Measurements from ENCODE around the gene NKX2-2. TPM values are rescaled to one million over a fixed set of nuclear protein-coding genes. Genes with fewer than 3 reads are reported as not detected.

Gene NKX2-2
- total RNA-seq, 6 donors from 2014 or later = not detected

DNA sequence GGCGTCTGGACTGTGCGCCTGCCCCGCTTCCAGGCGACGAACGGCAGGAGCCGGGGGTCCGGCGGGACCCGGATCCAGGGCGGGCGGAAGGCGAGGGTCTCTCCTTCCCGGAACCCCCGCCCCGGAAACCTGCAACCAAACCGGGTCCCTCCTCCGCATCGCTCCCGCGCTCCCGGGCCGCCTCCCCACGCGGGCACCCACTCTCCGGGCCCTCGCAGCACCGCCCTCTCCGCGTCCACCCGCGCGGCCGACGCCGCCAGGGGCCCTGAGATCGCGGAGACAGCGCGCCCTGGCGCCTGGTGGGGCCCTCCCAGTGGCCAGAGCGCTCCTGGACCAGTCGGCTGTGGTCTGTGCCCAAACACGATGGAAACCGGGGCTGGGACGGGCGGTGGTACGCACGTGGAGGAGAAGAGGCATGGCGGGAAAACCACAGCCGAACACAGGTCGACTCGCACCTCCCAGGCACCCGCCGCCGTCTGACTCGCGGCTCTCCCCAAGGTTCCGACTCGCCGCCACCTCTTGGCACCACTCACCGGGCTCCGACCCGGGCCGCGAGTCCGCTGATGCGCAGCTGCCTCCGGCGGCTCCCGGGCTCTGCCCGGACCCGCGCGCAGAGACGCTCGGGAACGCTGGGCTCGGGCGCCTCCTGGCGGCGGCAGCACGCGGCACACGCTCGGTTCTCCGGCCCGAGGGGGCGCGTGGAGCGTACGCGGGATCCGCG lies 7.9 kb downstream of the NKX2-2 start:
- ATAC-seq (ENCODE audit: low FRiP score in 2 of 2) (peak in 1 of 2 donors; percentile 83), DNase-seq (peak; percentile 36 to 94)
- Histone ChIP-seq H3K27me3 (peaks cover 2 to 69% (median 47%) of the 10 kb centered on the region in 4 donors), H3K4me1 (peaks cover 33 to 45% (median 36%) of the 10 kb centered on the region in 4 donors), H3K4me3 (peak overlapping the region; percentile 17 to 43 (median 30)), H3K36me3 (no peaks in the 10 kb centered on the region), H3K27ac (no peak overlapping the region), H3K9me3 (no peaks in the 10 kb centered on the region)
- TF ChIP-seq, protein P1, sequence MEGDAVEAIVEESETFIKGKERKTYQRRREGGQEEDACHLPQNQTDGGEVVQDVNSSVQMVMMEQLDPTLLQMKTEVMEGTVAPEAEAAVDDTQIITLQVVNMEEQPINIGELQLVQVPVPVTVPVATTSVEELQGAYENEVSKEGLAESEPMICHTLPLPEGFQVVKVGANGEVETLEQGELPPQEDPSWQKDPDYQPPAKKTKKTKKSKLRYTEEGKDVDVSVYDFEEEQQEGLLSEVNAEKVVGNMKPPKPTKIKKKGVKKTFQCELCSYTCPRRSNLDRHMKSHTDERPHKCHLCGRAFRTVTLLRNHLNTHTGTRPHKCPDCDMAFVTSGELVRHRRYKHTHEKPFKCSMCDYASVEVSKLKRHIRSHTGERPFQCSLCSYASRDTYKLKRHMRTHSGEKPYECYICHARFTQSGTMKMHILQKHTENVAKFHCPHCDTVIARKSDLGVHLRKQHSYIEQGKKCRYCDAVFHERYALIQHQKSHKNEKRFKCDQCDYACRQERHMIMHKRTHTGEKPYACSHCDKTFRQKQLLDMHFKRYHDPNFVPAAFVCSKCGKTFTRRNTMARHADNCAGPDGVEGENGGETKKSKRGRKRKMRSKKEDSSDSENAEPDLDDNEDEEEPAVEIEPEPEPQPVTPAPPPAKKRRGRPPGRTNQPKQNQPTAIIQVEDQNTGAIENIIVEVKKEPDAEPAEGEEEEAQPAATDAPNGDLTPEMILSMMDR (IDR thresholded peaks at IDR 0.05) = peak; percentile 67 to 88 (median 84)
- TF ChIP-seq POLR2AphosphoS5 (IDR thresholded peaks at IDR 0.05) = no peak
- WGBS, 2 donors = 3 to 6% methylated on average over 28 to 55 of the region's 95 CpGs

DNA sequence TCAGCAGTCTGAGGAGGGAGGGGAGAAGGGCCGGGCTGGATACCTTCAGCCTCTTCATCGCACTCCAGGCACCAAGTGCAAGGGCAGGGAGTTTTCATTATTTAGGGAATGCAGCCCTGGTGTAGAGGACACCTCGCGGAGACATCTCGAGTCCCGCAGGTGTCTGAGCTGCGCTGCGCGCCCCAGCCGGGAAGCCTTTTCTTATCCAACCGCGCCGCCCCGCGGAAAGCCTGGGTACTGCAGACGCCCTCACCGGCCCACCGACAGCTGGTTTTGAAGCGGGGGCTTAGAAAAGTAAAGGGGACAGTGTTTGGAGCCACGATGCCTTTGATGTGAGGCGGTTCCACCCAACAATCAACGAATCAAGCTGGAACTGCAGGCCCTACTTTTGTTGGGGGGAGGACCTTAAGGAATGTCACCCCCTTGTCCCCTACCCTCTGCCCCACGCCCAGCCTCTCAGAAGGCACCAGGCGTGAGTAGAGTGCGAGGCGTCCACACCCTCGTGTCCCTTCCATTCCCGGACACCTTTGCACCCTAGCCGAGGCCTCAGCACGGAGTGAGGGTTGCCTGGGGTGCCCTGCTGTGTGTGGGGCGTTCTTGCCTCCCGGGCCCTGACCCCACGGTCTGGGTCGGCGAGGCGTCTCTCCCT lies 8.6 kb downstream of the NKX2-2 start:
- H3K27me3 ChIP-seq = peaks cover 2 to 62% (median 43%) of the 10 kb centered on the region in 4 donors

DNA sequence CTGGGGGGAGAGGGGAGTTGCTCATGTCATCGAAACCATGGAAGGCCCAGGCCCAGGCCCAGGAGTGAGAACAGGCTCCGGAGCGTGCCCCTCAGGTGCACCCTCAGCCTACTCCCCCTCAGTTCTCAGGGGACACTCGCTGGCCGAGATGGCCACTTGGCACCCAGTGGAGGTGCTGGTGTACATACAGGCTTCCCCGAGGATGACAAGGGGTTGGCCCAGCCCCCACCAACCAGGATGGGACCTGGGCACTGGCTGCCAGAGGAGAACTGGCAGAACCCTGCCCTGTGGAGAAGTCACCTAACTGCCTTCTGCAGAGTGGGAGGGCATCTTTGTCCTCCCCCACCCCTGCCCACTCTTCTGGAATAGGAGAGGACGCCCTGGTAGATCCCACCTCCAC lies 9.5 kb downstream of the NKX2-2 start:
- no peak for DNase-seq
- ATAC-seq (ENCODE audit: low FRiP score in 2 of 2) = no peak
- no peak overlapping the region for H3K4me3 ChIP-seq
- H3K36me3 ChIP-seq = no peaks in the 10 kb centered on the region
- no peak overlapping the region for H3K27ac ChIP-seq
- whole genome bisulfite sequencing, 2 donors = 74 to 79% methylated on average over 5 to 7 of the region's 7 CpGs
- TF ChIP-seq POLR2A (IDR thresholded peaks at IDR 0.05) (no peak), EP300 (IDR thresholded peaks at IDR 0.05) (no peak), POLR2AphosphoS5 (IDR thresholded peaks at IDR 0.05) (no peak)
- TF ChIP-seq, protein P1 (IDR thresholded peaks at IDR 0.05) = no peak
- H3K4me1 ChIP-seq = peaks cover 18 to 29% (median 20%) of the 10 kb centered on the region in 4 donors
- peaks cover 2 to 52% (median 35%) of the 10 kb centered on the region in 4 donors for H3K27me3 ChIP-seq
- no peaks in the 10 kb centered on the region for H3K9me3 ChIP-seq

More for the DNA sequence above, 8.6 kb downstream of the NKX2-2 start:
- WGBS, 2 donors = 1 to 2% methylated on average over 25 to 27 of the region's 36 CpGs
- TF ChIP-seq POLR2A (IDR thresholded peaks at IDR 0.05) = no peak
- TF ChIP-seq POLR2AphosphoS5 (IDR thresholded peaks at IDR 0.05) = no peak
- TF ChIP-seq EP300 (IDR thresholded peaks at IDR 0.05) = no peak
- TF ChIP-seq, protein P1 (IDR thresholded peaks at IDR 0.05) = peak; percentile 93 to 97 (median 96)
- Histone ChIP-seq H3K36me3 (no peaks in the 10 kb centered on the region), H3K27ac (no peak overlapping the region), H3K9me3 (no peaks in the 10 kb centered on the region), H3K4me1 (peaks cover 27 to 38% (median 29%) of the 10 kb centered on the region in 4 donors), H3K4me3 (peak overlapping the region in 2 of 4 donors; percentile 34 to 43)
- DNase-seq = peak; percentile 72 to 95
- ATAC-seq (ENCODE audit: low FRiP score in 2 of 2) = peak; percentile 53 to 79

DNA sequence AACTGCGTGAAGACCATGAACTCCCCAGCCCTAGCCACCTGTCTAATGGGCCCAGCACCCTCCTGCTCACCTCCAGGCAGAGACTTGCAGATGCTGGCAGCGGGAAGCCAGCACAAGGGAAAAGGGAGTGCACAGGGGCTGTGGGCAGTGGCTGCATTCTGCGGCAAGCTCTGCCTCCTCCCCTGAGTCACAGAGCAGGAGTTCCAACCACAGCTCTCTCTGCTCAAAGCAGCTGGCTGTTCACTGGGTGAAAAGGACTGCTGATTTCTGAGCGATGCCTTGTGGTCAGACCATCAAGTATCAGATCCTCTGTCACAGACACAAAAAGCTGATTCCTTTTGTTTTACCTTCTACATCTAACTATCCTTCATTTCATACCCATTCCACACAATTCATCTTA lies 10.5 kb downstream of the NKX2-2 start:
- H3K27me3 ChIP-seq = peaks cover 2 to 42% (median 27%) of the 10 kb centered on the region in 4 donors
- H3K4me3 ChIP-seq = no peak overlapping the region
- WGBS, 2 donors = 77 to 79% methylated on average over 4 of the region's 4 CpGs
- ATAC-seq (ENCODE audit: low FRiP score in 2 of 2) = no peak
- peaks cover 18 to 28% (median 19%) of the 10 kb centered on the region in 4 donors for H3K4me1 ChIP-seq
- DNase-seq = no peak
- no peaks in the 10 kb centered on the region for H3K36me3 ChIP-seq
- no peak for TF ChIP-seq POLR2A (IDR thresholded peaks at IDR 0.05)
- TF ChIP-seq, protein P1 (IDR thresholded peaks at IDR 0.05) = no peak
- no peak for TF ChIP-seq POLR2AphosphoS5 (IDR thresholded peaks at IDR 0.05)
- H3K27ac ChIP-seq = no peak overlapping the region
- no peaks in the 10 kb centered on the region for H3K9me3 ChIP-seq
